Lower lobe of right lung (tissue), 2 donors: Measurements from ENCODE around the gene VPS37B. TPM values are rescaled to one million over a fixed set of nuclear protein-coding genes. Genes with fewer than 3 reads are reported as not detected.

Source experiments
- ATAC-seq, 2 donors: fragments of 200-7000 bp; cut with Tn5 transposase; one replicate each; pipeline ENCODE4 v1.9.1; 2020 to 2022; ENCODE audit warnings: mild to moderate bottlenecking in 2 of 2, moderate library complexity in 2 of 2
- DNase-seq: peaks from one replicate; pipeline ENCODE4 v3.0.0-alpha.2; 2020
- H3K27ac ChIP-seq: fragments of 200-600 bp; one replicate; pipeline ENCODE4 v1.8.0; 2022
- H3K27me3 ChIP-seq: fragments of 200-600 bp; one replicate; pipeline ENCODE4 v1.8.0; 2022; ENCODE audit warnings: low read depth
- H3K36me3 ChIP-seq: fragments of 200-600 bp; one replicate; pipeline ENCODE4 v1.8.0; 2022; ENCODE audit warnings: mild to moderate bottlenecking
- H3K4me1 ChIP-seq: fragments of 200-600 bp; one replicate; pipeline ENCODE4 v1.8.0; 2022
- H3K4me3 ChIP-seq: fragments of 200-600 bp; one replicate; pipeline ENCODE4 v1.8.0; 2022; ENCODE audit warnings: mild to moderate bottlenecking
- H3K9me3 ChIP-seq: fragments of 200-600 bp; one replicate; pipeline ENCODE4 v1.8.0; 2022
- intact Hi-C: fragments of 100-400 bp; cut with DNase I; formaldehyde crosslinking; loops from one replicate; pipeline ENCODE4 v1.11.0; 2022
- total RNA-seq: library from RNA; stranded (reverse); fragmentation: NEBNext Ultra II Directional; extraction: Animal tissue kit (Norgen Biotek cat#: 25700); gene quantifications from one replicate; pipeline ENCODE4 v1.2.1, GENCODE V29; 2021
- TF ChIP-seq, protein P1 (sequence below): fragments of 200-600 bp; IDR thresholded peaks from one replicate; pipeline ENCODE4 v1.8.0; 2022; ENCODE audit warnings: antibody characterized with exemption, mild to moderate bottlenecking
- donor health status: DM: no; HTN: yes; CAD: no; lungs with severe emphysema.

The VPS37B gene
- total RNA-seq, 1 donor from 2014 or later: 34.5 TPM

DNA sequence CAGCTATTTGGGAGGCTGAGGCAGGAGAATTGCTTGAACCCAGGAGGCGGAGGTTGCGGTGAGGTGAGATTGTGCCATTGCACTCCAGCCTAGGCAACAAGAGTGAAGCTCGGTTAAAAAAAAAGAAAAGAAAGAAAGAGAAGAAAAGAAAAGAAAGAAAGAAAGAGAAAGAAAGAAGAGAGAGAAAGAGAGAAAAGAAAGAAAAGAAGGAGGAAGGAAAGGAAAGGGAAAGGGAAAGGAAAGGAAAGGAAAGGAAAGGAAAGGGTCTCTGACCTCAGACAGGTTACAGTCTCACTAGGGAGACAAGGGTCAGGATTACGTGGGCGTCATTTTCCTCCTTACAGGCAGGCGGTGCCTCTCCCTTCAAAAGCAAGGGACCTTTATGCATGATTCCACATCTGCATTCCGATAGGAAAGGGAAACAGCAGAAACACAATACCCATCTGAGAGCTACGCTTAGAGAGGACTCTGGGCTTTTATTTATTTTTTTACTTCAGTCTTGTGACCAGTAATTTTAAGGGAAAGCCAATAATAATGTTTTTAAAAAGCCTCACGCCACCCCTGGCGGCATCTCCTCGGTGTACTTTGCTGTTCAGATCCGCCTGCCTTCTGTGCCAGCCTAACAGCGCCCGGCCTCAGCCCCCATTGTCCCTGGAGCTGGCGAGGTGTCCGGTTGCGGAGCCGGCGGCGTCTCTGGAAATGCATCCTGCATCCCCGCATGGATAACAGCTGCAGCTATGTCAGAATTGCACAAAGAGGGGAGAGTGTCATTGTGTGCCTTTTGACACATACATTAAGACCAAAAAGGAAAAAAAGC lies 61.6 kb downstream of the VPS37B start:
- H3K4me3 ChIP-seq: peak overlapping the region; percentile 70
- ATAC-seq (peak; percentile 30 to 34), DNase-seq (peak; percentile 59)
- TF ChIP-seq, protein P1, sequence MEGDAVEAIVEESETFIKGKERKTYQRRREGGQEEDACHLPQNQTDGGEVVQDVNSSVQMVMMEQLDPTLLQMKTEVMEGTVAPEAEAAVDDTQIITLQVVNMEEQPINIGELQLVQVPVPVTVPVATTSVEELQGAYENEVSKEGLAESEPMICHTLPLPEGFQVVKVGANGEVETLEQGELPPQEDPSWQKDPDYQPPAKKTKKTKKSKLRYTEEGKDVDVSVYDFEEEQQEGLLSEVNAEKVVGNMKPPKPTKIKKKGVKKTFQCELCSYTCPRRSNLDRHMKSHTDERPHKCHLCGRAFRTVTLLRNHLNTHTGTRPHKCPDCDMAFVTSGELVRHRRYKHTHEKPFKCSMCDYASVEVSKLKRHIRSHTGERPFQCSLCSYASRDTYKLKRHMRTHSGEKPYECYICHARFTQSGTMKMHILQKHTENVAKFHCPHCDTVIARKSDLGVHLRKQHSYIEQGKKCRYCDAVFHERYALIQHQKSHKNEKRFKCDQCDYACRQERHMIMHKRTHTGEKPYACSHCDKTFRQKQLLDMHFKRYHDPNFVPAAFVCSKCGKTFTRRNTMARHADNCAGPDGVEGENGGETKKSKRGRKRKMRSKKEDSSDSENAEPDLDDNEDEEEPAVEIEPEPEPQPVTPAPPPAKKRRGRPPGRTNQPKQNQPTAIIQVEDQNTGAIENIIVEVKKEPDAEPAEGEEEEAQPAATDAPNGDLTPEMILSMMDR: no peak
- no peaks in the 10 kb centered on the region for H3K36me3 ChIP-seq
- no peaks in the 10 kb centered on the region for H3K27me3 ChIP-seq
- intact Hi-C loops: no loop called here
- H3K4me1 ChIP-seq: peaks cover 29% of the 10 kb centered on the region
- no peaks in the 10 kb centered on the region for H3K9me3 ChIP-seq
- H3K27ac ChIP-seq: peak overlapping the region; percentile 68

DNA sequence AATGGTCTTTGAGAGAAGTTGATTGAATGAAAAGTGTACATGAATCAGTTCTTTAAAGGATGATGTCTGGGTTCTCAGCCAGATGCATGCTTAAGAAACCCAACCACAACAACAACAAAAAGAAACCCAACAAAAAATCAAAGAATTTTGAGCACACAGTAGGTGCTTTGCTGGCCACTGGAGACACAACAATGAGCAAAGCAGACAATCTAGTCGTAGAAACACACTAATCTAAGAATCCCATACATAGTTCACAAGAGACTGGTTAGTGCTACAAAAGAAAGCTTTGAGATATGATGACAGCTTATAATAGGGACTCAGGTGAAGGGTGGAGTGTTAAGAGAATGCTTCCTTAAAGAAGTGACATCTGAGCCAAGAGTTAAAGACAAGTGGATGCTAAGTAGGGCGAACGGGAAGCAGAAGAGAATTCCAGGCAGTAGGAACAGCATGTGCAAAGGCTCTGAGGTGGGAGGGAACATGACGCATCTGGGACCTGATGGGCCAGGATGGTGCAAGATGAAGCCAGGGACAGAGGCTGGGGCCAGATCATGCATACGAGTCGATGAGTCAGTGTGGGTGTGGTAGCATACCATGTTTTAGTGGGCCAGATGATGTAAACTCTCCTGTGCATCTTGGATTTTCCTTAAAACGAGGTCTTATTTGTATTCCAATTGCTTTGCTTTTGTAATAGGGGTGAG lies 65.3 kb downstream of the VPS37B start:
- Histone ChIP-seq H3K4me1 (peaks cover 10% of the 10 kb centered on the region), H3K36me3 (no peaks in the 10 kb centered on the region), H3K4me3 (no peak overlapping the region), H3K9me3 (no peaks in the 10 kb centered on the region), H3K27ac (no peak overlapping the region), H3K27me3 (no peaks in the 10 kb centered on the region)
- no peak for DNase-seq
- peak; percentile 31 to 73 for ATAC-seq
- intact Hi-C loops: no loop called here
- TF ChIP-seq, protein P1: no peak

DNA sequence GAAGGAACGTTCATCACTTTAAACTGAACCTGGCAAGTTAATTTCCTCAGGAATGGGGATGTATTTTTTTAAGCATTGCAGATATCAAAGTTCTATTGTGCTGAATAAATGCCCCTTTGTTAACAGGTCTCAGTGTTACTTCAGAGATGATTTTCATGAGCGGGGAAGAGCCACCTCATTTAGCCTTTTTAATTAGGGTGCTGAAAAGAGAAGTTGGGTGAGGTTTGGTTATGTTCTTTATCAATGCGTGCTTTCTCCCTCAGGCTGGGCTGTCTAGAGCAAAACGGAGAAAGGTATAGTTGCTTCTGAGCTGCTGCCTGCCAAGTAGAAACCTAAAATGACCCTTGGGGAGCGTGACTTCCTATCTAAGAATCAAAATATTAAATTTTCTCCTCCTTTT lies 68.7 kb downstream of the VPS37B start:
- Histone ChIP-seq H3K36me3 (no peaks in the 10 kb centered on the region), H3K4me3 (no peak overlapping the region), H3K27me3 (no peaks in the 10 kb centered on the region), H3K4me1 (no peaks in the 10 kb centered on the region), H3K9me3 (no peaks in the 10 kb centered on the region), H3K27ac (no peak overlapping the region)
- DNase-seq (no peak), ATAC-seq (no peak)
- intact Hi-C loops: no loop called here
- TF ChIP-seq, protein P1: no peak

DNA sequence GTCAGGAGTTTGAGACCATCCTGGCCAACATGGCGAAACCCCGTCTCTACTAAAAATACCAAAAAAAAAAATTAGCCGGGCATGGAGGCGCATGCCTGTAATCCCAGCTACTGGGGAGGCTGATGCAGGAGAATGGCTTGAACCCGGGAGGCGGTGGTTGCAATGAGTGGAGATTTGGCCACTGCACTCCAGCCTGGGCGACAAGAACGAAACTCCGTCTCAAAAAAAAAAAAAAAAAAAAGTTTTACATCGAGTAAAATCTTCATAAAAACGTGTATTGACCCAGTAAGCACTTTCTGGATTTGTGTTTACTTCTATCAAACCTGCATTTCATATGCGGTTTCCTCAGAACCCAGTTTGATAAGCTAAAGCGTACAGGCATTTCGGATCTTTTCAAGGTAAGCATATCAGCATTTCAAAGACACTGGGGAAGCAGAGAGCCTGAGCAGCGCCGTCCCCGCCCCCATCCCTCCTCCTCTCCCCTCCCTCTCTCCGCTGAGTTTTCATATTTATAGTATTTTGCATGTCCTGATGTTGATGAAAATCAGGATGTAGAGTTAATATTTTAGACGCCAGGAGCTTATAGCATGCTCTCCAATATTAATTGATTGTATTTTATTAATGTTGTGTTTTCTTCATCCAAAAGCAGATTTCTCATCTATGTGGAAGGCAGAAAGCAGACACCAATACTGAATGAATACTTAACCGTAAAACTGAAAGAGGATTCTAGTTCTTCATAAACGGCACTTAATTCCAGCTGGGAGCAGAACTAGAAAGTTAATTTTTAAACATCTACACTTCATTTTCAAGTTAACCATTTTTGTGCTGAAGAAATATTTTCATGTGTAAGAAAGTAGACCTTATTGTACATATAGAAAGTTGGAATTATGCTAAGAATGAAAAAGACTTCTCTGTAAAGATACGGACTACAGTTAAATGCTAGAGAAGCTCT lies 69.9 kb downstream of the VPS37B start:
- TF ChIP-seq, protein P1: no peak
- Histone ChIP-seq H3K36me3 (no peaks in the 10 kb centered on the region), H3K27ac (no peak overlapping the region), H3K27me3 (no peaks in the 10 kb centered on the region), H3K9me3 (no peaks in the 10 kb centered on the region), H3K4me3 (peak overlapping the region; percentile 42), H3K4me1 (no peaks in the 10 kb centered on the region)
- peak; percentile 52 for DNase-seq
- peak in 1 of 2 donors; percentile 72 for ATAC-seq
- intact Hi-C loops: no loop called here

DNA sequence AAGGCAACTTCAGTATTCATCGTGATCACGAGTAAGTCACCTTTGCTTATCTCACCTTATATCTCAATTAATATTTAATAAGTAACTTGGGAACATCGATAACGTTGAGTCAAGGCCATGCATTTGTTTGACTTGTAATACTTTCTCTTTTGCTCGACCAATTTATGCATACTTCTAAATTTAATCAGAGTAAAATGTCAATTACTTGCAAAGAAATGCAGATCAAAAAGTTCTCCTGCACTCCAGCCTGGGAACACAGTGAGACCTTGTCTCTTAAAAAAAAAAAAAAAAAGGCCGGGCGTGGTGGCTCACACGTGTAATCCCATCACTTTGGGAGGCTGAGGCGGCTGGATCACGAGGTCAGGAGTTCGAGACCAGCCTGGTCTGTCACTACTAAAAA lies 72.5 kb downstream of the VPS37B start:
- TF ChIP-seq, protein P1: no peak
- Histone ChIP-seq H3K9me3 (no peaks in the 10 kb centered on the region), H3K4me1 (no peaks in the 10 kb centered on the region), H3K27ac (no peak overlapping the region), H3K36me3 (no peaks in the 10 kb centered on the region), H3K4me3 (no peak overlapping the region), H3K27me3 (no peaks in the 10 kb centered on the region)
- no peak for ATAC-seq
- intact Hi-C loops: no loop called here
- DNase-seq: no peak
